ENCODE results near the gene CARS1. TPM values are rescaled to one million over a fixed set of nuclear protein-coding genes. Genes with fewer than 3 reads are reported as not detected.
"Not testable (repeated sequence)": the region's sequence is repeated elsewhere in the genome, so short reads cannot be mapped to it uniquely, and the experiment has no call there.

CARS1 gene
- total and polyA plus RNA-seq, 10 of the 15 experiments (the other 5 are each of a cell fraction or from before 2014, with no cell fraction given) = 7.8 to 60.6 (median 45.7) TPM

DNA sequence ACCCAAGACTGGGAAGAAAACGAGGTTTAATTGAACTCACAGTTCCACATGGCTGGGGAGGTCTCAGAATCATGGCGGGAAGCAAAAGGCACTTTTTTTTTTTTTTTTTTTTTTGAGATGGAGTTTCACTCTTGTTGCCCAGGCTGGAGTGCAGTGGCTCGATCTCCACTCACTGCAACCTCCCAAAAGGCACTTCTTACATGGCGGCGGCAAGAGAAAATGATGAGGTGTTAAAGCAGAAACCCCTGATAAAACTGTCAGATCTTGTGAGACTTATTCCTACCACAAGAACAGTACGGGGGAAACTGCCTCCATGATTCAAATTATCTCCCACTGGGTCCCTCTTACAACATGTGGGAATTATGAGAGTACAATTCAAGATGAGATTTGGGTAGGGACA lies 7.5 kb upstream of the CARS1 start:
- RAD21 ChIA-PET (ENCODE audit: unreplicated experiment); H2AFZ ChIP-seq (ENCODE audit: control insufficient read depth, low read depth, low read length); ATAC-seq; SMC1A ChIA-PET (ENCODE audit: uncharacterized antibody, unreplicated experiment); H3K4me1 ChIP-seq (ENCODE audit: control insufficient read depth, insufficient read depth, low read length); H3K4me2 ChIP-seq (ENCODE audit: control insufficient read depth, insufficient read depth); DNase-seq (ENCODE audit: low read depth, low spot score); POLR2A ChIA-PET; H3K36me3 ChIP-seq (ENCODE audit: control insufficient read depth in 2 of 2, insufficient read depth in 2 of 2, low read length in 1 of 2); H3K27ac ChIP-seq (ENCODE audit: control insufficient read depth, insufficient read depth); H3K9ac ChIP-seq (ENCODE audit: control insufficient read depth, insufficient read depth, low read length); H3K4me3 ChIP-seq; in situ Hi-C loops (cut with MboI); H3K79me2 ChIP-seq (ENCODE audit: control insufficient read depth, insufficient read depth, low read length); BruUV-seq (replicated peaks); H3K9me3 ChIP-seq (replicated peaks; ENCODE audit: control insufficient read depth, insufficient read depth, low read length); intact Hi-C loops (cut with micrococcal nuclease; ENCODE audit: unreplicated experiment); H3K27me3 ChIP-seq (replicated peaks in 1 of 2; ENCODE audit: control insufficient read depth in 2 of 2, insufficient read depth in 2 of 2, low read length in 1 of 2); FAIRE-seq; H4K20me1 ChIP-seq (ENCODE audit: control insufficient read depth, insufficient read depth): not testable (repeated sequence)
- CTCF ChIA-PET = interaction anchor here (1.3 kb wide), 1 partner anchor 27 kb away, joined by 6 read pairs; no protein-coding TSS in a partner anchor
- 68% methylated on average over 6 of the region's 6 CpGs for WGBS (ENCODE audit: insufficient coverage, insufficient replicate concordance, low lambda C conversion rate, missing lambda C conversion rate)

DNA sequence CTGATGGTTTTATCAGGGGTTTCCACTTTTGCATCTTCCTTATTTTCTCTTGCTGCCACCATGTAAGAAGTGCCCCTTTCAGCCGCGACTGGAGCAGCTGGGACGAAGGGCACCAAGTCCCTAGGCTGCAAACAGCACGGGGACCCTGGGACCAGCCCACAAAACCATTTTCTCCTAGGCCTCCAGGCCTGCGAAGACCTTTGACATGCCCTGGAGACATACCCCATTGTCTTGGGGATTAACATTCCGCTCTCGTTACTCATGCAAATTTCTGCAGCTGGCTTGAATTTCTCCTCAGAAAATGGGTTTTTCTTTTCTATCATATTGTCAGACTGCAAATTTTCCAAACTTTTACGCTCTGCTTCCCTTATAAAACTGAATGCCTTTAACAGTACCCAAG lies 6.7 kb upstream of the CARS1 start:
- intact Hi-C loops (cut with micrococcal nuclease; ENCODE audit: unreplicated experiment); H3K9me3 ChIP-seq (replicated peaks; ENCODE audit: control insufficient read depth, insufficient read depth, low read length); H3K36me3 ChIP-seq (ENCODE audit: control insufficient read depth in 2 of 2, insufficient read depth in 2 of 2, low read length in 1 of 2); in situ Hi-C loops (cut with MboI); ATAC-seq; BruUV-seq (replicated peaks); H2AFZ ChIP-seq (ENCODE audit: control insufficient read depth, low read depth, low read length); SMC1A ChIA-PET (ENCODE audit: uncharacterized antibody, unreplicated experiment); H3K4me3 ChIP-seq; FAIRE-seq; H3K27me3 ChIP-seq (replicated peaks in 1 of 2; ENCODE audit: control insufficient read depth in 2 of 2, insufficient read depth in 2 of 2, low read length in 1 of 2); H3K4me2 ChIP-seq (ENCODE audit: control insufficient read depth, insufficient read depth); H3K27ac ChIP-seq (ENCODE audit: control insufficient read depth, insufficient read depth); H4K20me1 ChIP-seq (ENCODE audit: control insufficient read depth, insufficient read depth); H3K9ac ChIP-seq (ENCODE audit: control insufficient read depth, insufficient read depth, low read length); H3K4me1 ChIP-seq (ENCODE audit: control insufficient read depth, insufficient read depth, low read length); H3K79me2 ChIP-seq (ENCODE audit: control insufficient read depth, insufficient read depth, low read length); DNase-seq (ENCODE audit: low read depth, low spot score); POLR2A ChIA-PET: not testable (repeated sequence)
- RAD21 ChIA-PET (ENCODE audit: unreplicated experiment) = interaction anchor here (2.2 kb wide), 1 partner anchor 27 kb away, joined by 8 read pairs; no protein-coding TSS in a partner anchor
- WGBS (ENCODE audit: insufficient coverage, insufficient replicate concordance, low lambda C conversion rate, missing lambda C conversion rate) = 18% methylated on average over 8 of the region's 8 CpGs
- CTCF ChIA-PET = interaction anchor here (1.9 kb wide), 1 partner anchor 13 kb away, joined by 9 read pairs; no protein-coding TSS in a partner anchor

DNA sequence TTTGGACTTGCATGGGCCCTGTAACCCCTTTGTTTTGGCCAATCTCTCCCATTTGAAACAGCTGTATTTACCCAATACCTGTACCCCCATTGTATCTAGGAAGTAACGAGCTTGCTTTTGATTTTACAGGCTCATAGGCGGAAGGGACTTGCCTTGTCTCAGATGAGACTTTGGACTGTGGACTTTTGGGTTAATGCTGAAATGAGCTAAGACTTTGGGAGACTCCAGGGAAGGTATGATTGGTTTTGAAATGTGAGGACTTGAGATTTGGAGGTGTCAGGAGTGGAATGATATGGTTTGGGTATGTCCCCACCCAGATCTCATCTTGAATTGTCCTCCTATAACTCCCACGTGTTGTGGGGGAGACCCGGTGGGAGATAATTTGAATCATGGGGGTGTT lies 6.2 kb upstream of the CARS1 start:
- DNase-seq (ENCODE audit: low read depth, low spot score); H3K79me2 ChIP-seq (ENCODE audit: control insufficient read depth, insufficient read depth, low read length); H3K27ac ChIP-seq (ENCODE audit: control insufficient read depth, insufficient read depth); H3K4me1 ChIP-seq (ENCODE audit: control insufficient read depth, insufficient read depth, low read length); H3K9me3 ChIP-seq (replicated peaks; ENCODE audit: control insufficient read depth, insufficient read depth, low read length); H3K9ac ChIP-seq (ENCODE audit: control insufficient read depth, insufficient read depth, low read length); H3K27me3 ChIP-seq (replicated peaks in 1 of 2; ENCODE audit: control insufficient read depth in 2 of 2, insufficient read depth in 2 of 2, low read length in 1 of 2); FAIRE-seq; H3K4me2 ChIP-seq (ENCODE audit: control insufficient read depth, insufficient read depth); H3K36me3 ChIP-seq (ENCODE audit: control insufficient read depth in 2 of 2, insufficient read depth in 2 of 2, low read length in 1 of 2); H3K4me3 ChIP-seq; POLR2A ChIA-PET; H2AFZ ChIP-seq (ENCODE audit: control insufficient read depth, low read depth, low read length); H4K20me1 ChIP-seq (ENCODE audit: control insufficient read depth, insufficient read depth); in situ Hi-C loops (cut with MboI); SMC1A ChIA-PET (ENCODE audit: uncharacterized antibody, unreplicated experiment); intact Hi-C loops (cut with micrococcal nuclease; ENCODE audit: unreplicated experiment); BruUV-seq (replicated peaks); ATAC-seq: not testable (repeated sequence)
- CTCF ChIA-PET = interaction anchor here (0.5 to 2.2 kb wide), 3 partner anchors 9 to 28 kb away, joined by 3 to 9 read pairs (median 9); no protein-coding TSS in a partner anchor
- RAD21 ChIA-PET (ENCODE audit: unreplicated experiment) = interaction anchor here (2.2 kb wide), 1 partner anchor 28 kb away, joined by 8 read pairs; no protein-coding TSS in a partner anchor
- WGBS (ENCODE audit: insufficient coverage, insufficient replicate concordance, low lambda C conversion rate, missing lambda C conversion rate) = 10% methylated on average over 4 of the region's 4 CpGs

Data from GM12878 (cell line).